ENCODE results near the gene HLA-DRB1. TPM values are rescaled to one million over a fixed set of nuclear protein-coding genes. Genes with fewer than 3 reads are reported as not detected.
A peak's percentile ranks its signal among the peaks of the same experiment; 100 is the strongest.
"Not testable (repeated sequence)": the region's sequence is repeated elsewhere in the genome, so short reads cannot be mapped to it uniquely, and the experiment has no call there.

HLA-DRB1 gene
- total RNA-seq, 1 experiment from 2014 or later, result not detected

DNA sequence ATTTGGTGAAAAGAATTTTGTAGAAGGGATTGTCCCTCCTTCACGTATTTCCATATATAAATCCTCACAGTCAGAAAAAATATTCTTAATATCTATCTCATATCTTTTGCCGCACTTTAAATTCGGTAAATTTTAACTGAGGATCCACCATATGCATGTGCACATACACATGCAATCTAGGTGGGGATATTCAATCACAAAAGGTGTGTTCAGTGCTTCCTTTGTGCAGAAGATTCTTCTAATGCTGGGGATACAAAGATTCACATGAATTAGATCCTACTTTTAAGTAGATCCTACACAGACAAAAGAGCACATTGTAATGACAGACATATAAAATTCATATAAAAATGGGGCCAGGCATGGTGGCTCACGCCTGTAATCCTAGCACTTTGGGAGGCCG is 13.6 kb upstream of the HLA-DRB1 start:
- no peaks in the 10 kb centered on the region for H3K27me3 ChIP-seq (replicated peaks)
- H3K9me3 ChIP-seq (replicated peaks), result 0 out of 2 replicates have a peak, but pooled peaks cover 2% of the 10 kb centered on the region
- no peaks in the 10 kb centered on the region for H3K36me3 ChIP-seq
- no peak for DNase-seq (ENCODE audit: low read depth in 1 of 2, low spot score in 2 of 2)
- no peak overlapping the region for H3K27ac ChIP-seq
- no peaks in the 10 kb centered on the region for H3K4me1 ChIP-seq (replicated peaks)
- no peak overlapping the region for H3K4me3 ChIP-seq

DNA sequence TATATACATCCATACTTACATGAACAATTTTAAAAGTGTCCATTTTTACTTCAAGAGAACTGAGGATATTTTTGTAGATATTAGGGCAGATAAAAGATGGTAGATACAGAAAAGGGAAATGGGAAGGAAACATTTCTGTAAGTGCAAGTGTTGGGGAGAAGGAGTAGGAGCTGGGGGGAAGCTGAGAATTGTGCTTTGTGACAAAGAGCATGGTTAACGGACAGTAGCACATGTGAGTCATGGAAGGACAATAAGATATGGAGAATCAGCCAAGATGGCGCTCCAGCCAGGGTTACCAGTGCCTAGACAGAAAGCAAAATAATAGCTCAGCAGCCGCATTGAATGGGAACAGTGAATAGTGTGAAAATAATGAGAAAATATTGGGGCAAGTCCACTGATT is 12.7 kb upstream of the HLA-DRB1 start:
- Histone ChIP-seq H3K27ac (no peak overlapping the region), H3K9me3 (replicated peaks) (0 out of 2 replicates have a peak, but pooled peaks cover 2% of the 10 kb centered on the region), H3K4me3 (no peak overlapping the region), H3K4me1 (replicated peaks) (no peaks in the 10 kb centered on the region), H3K27me3 (replicated peaks) (no peaks in the 10 kb centered on the region), H3K36me3 (no peaks in the 10 kb centered on the region)
- no peak for DNase-seq (ENCODE audit: low read depth in 1 of 2, low spot score in 2 of 2)

DNA sequence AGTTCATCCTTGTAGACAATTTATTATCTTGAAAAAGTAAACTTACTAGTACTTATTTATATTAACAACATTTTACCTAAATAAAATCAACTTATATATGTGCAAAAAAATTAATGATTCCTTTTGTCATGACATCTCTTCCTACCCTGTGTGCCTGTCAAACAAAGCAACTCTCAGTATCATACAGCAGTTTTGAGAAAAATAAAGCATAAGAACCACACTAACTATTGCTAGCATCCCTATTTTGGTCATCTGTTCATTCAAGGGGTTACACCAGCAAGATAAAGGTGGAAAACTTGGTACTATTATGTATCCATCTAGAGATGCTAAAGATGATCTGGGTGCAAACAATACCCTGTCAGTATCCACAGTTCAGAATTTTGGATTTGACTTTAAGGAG is 7.4 kb upstream of the HLA-DRB1 start:
- DNase-seq (ENCODE audit: low read depth in 1 of 2, low spot score in 2 of 2), result no peak
- Histone ChIP-seq H3K27ac (no peak overlapping the region), H3K4me1 (replicated peaks) (no peaks in the 10 kb centered on the region), H3K36me3 (no peaks in the 10 kb centered on the region), H3K27me3 (replicated peaks) (no peaks in the 10 kb centered on the region), H3K4me3 (no peak overlapping the region), H3K9me3 (replicated peaks) (0 out of 2 replicates have a peak, but pooled peaks cover 2% of the 10 kb centered on the region)

- not testable (repeated sequence) for H3K4me1 ChIP-seq (replicated peaks); H3K4me3 ChIP-seq; DNase-seq (ENCODE audit: low read depth in 1 of 2, low spot score in 2 of 2); H3K27me3 ChIP-seq (replicated peaks); H3K27ac ChIP-seq; H3K9me3 ChIP-seq (replicated peaks); H3K36me3 ChIP-seq
Measured at GRCh38 chr6:32590713-32591112, 1.1 kb upstream of the HLA-DRB1 start.

- H3K36me3 ChIP-seq, result no peaks in the 10 kb centered on the region
- no peak for DNase-seq (ENCODE audit: low read depth in 1 of 2, low spot score in 2 of 2)
- H3K27ac ChIP-seq, result no peak overlapping the region
- no peaks in the 10 kb centered on the region for H3K4me1 ChIP-seq (replicated peaks)
- H3K9me3 ChIP-seq (replicated peaks), result no peaks in the 10 kb centered on the region
- 0 out of 2 replicates have a peak, but pooled peaks cover 7% of the 10 kb centered on the region for H3K27me3 ChIP-seq (replicated peaks)
- H3K4me3 ChIP-seq, result no peak overlapping the region
Measured at GRCh38 chr6:32588156-32588555, 1.5 kb downstream of the HLA-DRB1 start.

- Histone ChIP-seq H3K4me1 (replicated peaks) (no peaks in the 10 kb centered on the region), H3K4me3 (no peak overlapping the region), H3K36me3 (no peaks in the 10 kb centered on the region), H3K27ac (no peak overlapping the region), H3K9me3 (replicated peaks) (no peaks in the 10 kb centered on the region), H3K27me3 (replicated peaks) (0 out of 2 replicates have a peak, but pooled peaks cover 7% of the 10 kb centered on the region)
- DNase-seq (ENCODE audit: low read depth in 1 of 2, low spot score in 2 of 2), result no peak
Measured at GRCh38 chr6:32583527-32583898, 6.1 kb downstream of the HLA-DRB1 start.

GRCh38 chr6:32581315-32582095 is 8.1 kb downstream of the HLA-DRB1 start:
- H3K4me3 ChIP-seq, result no peak overlapping the region
- peaks cover 10% of the 10 kb centered on the region; the same call in 1 of the 2 replicates for H3K27me3 ChIP-seq (replicated peaks)
- DNase-seq (ENCODE audit: low read depth in 1 of 2, low spot score in 2 of 2), result no peak
- H3K9me3 ChIP-seq (replicated peaks), result no peaks in the 10 kb centered on the region
- no peaks in the 10 kb centered on the region for H3K4me1 ChIP-seq (replicated peaks)
- no peak overlapping the region for H3K27ac ChIP-seq
- no peaks in the 10 kb centered on the region for H3K36me3 ChIP-seq

GRCh38 chr6:32580593-32580992 is 9.1 kb downstream of the HLA-DRB1 start:
- Histone ChIP-seq H3K9me3 (replicated peaks) (no peaks in the 10 kb centered on the region), H3K36me3 (no peaks in the 10 kb centered on the region), H3K27ac (no peak overlapping the region), H3K4me3 (no peak overlapping the region), H3K27me3 (replicated peaks) (peaks cover 8% of the 10 kb centered on the region; the same call in 1 of the 2 replicates), H3K4me1 (replicated peaks) (no peaks in the 10 kb centered on the region)
- no peak for DNase-seq (ENCODE audit: low read depth in 1 of 2, low spot score in 2 of 2)

GRCh38 chr6:32578962-32579361 is 10.7 kb downstream of the HLA-DRB1 start:
- no peak for DNase-seq (ENCODE audit: low read depth in 1 of 2, low spot score in 2 of 2)
- no peaks in the 10 kb centered on the region for H3K36me3 ChIP-seq
- no peak overlapping the region for H3K27ac ChIP-seq
- H3K4me3 ChIP-seq, result no peak overlapping the region
- H3K9me3 ChIP-seq (replicated peaks), result no peaks in the 10 kb centered on the region
- H3K27me3 ChIP-seq (replicated peaks), result peaks cover 9% of the 10 kb centered on the region; the same call in 1 of the 2 replicates
- H3K4me1 ChIP-seq (replicated peaks), result no peaks in the 10 kb centered on the region

DNA sequence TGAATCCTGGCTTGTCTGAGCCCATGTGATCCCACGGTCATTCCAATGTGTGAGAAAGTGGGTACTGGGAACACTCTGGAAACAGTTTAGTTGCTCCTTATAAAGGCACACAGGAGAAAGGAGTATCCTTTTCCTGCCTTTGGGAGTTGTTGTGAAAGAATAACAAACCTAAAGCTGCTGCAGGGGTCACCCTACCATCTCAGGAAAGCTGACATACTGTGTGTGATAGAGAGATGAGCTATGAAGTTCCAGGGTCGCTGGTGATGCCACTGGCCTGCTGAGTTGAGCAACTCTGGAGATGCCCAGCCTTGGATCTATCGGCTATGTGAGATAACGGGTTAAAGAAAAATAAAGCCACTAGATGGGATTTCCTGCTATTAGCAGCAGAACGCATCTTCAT is 12.2 kb downstream of the HLA-DRB1 start:
- H3K4me3 ChIP-seq; DNase-seq (ENCODE audit: low read depth in 1 of 2, low spot score in 2 of 2); H3K36me3 ChIP-seq; H3K27ac ChIP-seq; H3K27me3 ChIP-seq (replicated peaks); H3K4me1 ChIP-seq (replicated peaks); H3K9me3 ChIP-seq (replicated peaks): not testable (repeated sequence)

- Histone ChIP-seq H3K9me3 (replicated peaks) (no peaks in the 10 kb centered on the region), H3K4me3 (no peak overlapping the region), H3K27me3 (replicated peaks) (peaks cover 9% of the 10 kb centered on the region), H3K4me1 (replicated peaks) (no peaks in the 10 kb centered on the region), H3K27ac (no peak overlapping the region), H3K36me3 (no peaks in the 10 kb centered on the region)
- no peak for DNase-seq (ENCODE audit: low read depth in 1 of 2, low spot score in 2 of 2)
Measured at GRCh38 chr6:32576250-32576649, 13.4 kb downstream of the HLA-DRB1 start.

GRCh38 chr6:32570363-32570905 is 19.2 kb downstream of the HLA-DRB1 start:
- Histone ChIP-seq H3K4me1 (replicated peaks) (0 out of 2 replicates have a peak, but pooled peaks cover 3% of the 10 kb centered on the region), H3K36me3 (no peaks in the 10 kb centered on the region), H3K9me3 (replicated peaks) (no peaks in the 10 kb centered on the region), H3K27ac (no peak overlapping the region), H3K4me3 (no peak overlapping the region), H3K27me3 (replicated peaks) (peaks cover 3% of the 10 kb centered on the region)
- DNase-seq (ENCODE audit: low read depth in 1 of 2, low spot score in 2 of 2), result no peak

DNA sequence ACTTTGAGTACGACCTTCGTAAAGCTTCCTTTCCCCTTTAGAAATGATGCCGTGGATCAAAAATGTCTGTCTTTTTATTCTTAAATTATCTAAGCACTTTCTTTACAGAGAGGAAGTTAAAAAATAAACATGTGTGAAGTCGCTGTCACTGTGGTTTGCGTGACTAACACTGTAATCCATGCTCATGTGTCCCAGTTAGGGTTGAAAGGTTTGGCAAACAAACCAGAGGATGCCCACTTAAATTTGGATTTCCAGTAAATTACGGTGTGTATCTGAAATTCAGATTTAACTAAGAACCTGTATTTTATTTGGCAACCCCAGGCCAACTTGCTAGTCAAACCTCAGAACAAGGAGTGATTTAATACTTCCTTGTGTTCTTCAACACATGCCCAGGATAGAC is 21.1 kb downstream of the HLA-DRB1 start:
- no peaks in the 10 kb centered on the region for H3K9me3 ChIP-seq (replicated peaks)
- peak in 1 of 2 experiments; percentile 7 for DNase-seq (ENCODE audit: low read depth in 1 of 2, low spot score in 2 of 2)

DNA sequence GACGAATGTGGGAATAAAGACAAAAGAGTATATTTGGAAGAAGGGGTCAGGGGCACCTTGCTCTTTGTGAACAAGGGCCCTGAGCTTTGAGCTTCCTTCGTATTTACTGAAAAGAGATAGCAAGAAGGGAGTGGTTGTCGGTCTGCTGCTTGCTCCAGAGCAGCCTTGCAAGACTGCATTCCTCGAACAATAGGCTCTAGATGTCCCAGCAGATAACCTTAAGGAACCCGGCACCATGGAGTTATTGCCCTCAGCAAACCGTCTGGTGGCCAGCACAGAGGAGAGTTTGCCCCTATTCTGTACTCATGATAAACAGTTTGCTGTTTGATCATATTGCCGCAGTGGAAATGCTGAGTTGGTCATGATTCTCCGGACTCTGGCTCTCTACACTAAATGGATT is 22.7 kb downstream of the HLA-DRB1 start:
- peaks cover 14% of the 10 kb centered on the region for H3K27me3 ChIP-seq (replicated peaks)
- no peak for DNase-seq (ENCODE audit: low read depth in 1 of 2, low spot score in 2 of 2)
- no peaks in the 10 kb centered on the region for H3K9me3 ChIP-seq (replicated peaks)
- H3K4me1 ChIP-seq (replicated peaks), result 0 out of 2 replicates have a peak, but pooled peaks cover 3% of the 10 kb centered on the region
- H3K27ac ChIP-seq, result no peak overlapping the region
- H3K4me3 ChIP-seq, result no peak overlapping the region
- no peaks in the 10 kb centered on the region for H3K36me3 ChIP-seq

More for the DNA sequence above, 21.1 kb downstream of the HLA-DRB1 start:
- H3K27ac ChIP-seq, result no peak overlapping the region
- no peaks in the 10 kb centered on the region for H3K36me3 ChIP-seq
- 0 out of 2 replicates have a peak, but pooled peaks cover 3% of the 10 kb centered on the region for H3K4me1 ChIP-seq (replicated peaks)
- no peak overlapping the region for H3K4me3 ChIP-seq
- H3K27me3 ChIP-seq (replicated peaks), result peaks cover under 1% of the 10 kb centered on the region

Data from SJSA1 (cell line).